GM19324 (cell line): Measurements from ENCODE around the gene FAM90A1.
"Not testable (repeated sequence)": the region's sequence is repeated elsewhere in the genome, so short reads cannot be mapped to it uniquely, and the experiment has no call there.

ENCODE experiments used
- ATAC-seq: cut with Tn5 transposase; IDR thresholded peaks from one replicate; pipeline ENCODE4 v1.9.1; 2021; ENCODE audit warnings: mild to moderate bottlenecking, moderate library complexity; ENCODE audit not compliant: unreplicated experiment, low FRiP score

FAM90A1 gene

DNA sequence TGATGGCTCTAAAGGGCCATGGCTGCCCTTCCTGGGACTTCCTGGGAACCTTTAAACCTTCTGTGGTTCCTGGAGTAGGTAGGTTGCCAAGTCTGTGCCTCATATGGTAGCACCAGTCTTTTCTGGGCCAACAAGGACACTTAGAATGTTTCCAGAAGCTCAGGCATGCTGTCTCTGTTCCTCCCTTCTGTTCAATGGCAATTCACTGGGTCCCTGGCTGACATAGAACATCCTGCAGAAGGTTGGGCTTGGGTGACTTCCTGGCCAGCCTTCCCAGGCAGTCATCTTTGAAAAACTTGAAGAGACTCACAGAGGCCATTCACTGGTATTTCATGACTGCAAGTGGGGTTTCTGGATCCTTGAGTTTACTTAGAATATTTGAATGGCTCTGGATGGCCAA, 46.1 kb downstream of the FAM90A1 start:
- not testable (repeated sequence) for ATAC-seq

DNA sequence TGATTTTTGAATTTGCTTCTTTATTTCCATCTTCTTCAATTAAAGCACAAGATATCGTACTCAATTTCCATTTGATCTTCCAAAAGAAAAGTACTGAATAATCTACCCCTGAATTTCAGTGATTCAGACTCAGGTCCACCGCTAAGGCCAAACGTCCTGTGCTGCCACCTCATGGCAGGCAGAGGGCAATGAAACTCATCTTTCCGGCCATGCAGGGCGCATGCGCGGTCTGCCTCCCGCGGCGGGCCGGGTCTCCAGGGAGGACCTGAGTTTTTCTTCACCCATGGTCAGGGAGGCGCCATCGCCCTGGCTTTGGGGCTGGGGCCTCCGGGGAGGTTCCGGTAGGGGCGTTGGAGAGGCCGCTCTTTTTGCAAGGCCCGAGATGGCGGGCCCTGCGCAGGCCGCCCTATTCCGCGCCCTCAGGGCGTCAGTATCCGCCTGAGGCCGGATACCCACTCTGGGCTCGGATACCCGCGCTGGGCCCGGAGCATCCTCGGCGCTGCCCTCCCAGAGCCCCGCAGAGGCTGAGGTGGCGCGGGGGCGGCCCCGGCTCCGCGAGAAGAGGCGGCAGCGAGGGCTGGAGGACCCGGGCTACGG, 47.3 kb downstream of the FAM90A1 start:
- not testable (repeated sequence) for ATAC-seq

DNA sequence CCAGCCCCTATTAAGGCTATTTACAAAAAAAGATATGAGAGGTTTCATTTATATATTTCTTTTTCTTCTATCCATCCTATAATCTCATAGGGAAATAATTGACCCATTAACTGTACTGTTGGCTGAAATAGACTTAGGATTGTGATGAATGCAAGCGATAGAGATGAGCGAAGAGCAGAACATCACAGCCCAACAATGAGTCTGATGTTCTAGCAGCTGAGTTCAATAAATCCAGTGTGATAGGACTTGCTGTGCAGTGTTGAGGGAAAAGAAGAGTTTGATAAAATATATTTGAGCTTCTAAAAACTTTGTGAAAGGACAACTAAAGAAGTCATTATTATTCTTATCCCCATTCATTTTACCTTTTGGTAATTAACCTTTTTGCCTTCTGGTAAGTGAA, 54.5 kb downstream of the FAM90A1 start:
- not testable (repeated sequence) for ATAC-seq
